ENCODE data around the gene GRIN1.

GRIN1 gene

DNA sequence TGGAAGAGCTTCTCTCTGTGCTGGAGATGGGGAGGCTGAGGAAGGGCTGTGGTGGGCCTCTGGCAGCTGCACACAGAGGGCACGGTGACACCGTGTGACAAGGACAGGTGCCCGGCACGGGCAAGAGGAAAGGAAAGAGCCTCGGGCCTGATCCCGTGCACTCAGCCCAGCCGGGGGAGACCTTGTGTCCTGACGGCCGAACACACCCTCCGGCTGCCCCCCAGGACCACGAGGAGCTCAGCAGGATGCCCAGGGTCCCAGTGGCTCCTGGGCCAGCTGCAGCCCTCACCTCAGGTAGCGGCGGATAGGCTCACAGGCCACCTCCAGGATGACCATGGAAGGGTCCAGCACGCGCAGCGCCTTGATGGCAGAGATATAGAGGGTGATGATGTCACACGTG, 43.9 kb downstream of the GRIN1 start:
- intact Hi-C loops (cut with DNase I) = loop anchor here (10.0 kb wide), 1 partner anchor 58 kb away; no protein-coding TSS in a partner anchor
- no peak for DNase-seq

GRCh38 chr9:137183980-137184595, 45.1 kb downstream of the GRIN1 start:
- DNase-seq = no peak
- intact Hi-C loops (cut with DNase I) = loop anchor here (10.0 kb wide), 1 partner anchor 59 kb away; no protein-coding TSS in a partner anchor

DNA sequence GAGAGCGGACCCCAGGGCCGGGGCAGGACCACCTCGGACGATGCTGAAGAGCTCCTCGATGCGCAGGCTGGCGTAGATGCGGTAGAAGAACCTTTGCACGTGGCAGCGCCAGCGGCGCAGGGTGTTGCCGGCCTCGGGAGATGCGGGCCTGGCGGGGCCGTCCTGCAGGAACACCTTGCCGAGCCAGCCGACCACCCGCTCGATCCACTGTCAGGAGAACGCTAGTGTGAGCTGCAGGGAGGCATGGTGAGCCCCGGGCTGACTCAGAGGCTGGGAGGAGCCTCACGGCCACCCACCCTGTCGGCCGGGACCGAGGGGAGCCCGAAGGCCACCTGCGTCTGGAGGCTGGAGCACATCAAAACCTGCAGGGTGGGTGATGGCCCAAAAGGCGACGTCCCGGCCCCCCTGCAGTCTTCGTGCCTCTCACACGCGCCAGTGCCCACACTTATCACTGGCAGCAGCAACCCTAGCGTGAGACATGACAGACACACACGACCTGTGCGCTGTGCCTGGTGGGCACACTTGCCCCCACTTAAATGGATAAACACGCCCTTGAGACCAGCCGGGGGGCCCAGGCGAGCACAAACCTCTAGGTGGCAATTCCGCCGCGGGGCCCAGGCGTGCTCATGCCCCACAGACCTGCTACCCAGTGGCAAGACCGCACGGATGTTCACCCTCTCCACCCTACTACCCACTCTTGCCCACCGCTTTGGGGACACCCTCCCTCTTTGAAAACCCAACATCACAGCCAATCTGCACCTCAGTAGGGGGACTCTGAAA, 46.1 kb downstream of the GRIN1 start:
- no peak for DNase-seq
- intact Hi-C loops (cut with DNase I) = loop anchor here (5.0 to 10.0 kb wide), 2 partner anchors 42 to 60 kb away; partner anchors contain the start of genes CYSRT1 and RNF224

DNA sequence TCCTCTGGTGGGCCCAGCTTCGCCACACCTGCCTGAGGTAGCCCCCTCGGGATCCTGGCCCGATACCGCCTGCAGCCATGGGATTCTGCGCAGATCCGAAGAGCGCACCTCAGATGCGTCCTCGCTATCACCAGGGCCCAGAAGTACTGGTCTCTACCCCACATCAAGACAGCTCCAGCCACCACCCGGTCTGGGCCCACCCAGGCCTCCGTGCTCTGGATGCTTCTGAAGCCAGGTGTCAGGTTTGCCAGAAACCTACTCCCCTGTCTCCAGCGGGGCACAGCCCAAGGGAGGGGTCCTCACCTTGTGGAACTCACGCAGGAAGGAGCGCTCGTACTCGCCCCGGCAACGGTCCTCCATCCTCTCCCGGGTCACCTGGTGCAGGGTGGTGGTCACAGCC, 47.0 kb downstream of the GRIN1 start:
- intact Hi-C loops (cut with DNase I) = loop anchor here (5.0 to 10.0 kb wide), 2 partner anchors 41 to 61 kb away; partner anchors contain the start of genes CYSRT1 and RNF224
- DNase-seq = no peak

DNA sequence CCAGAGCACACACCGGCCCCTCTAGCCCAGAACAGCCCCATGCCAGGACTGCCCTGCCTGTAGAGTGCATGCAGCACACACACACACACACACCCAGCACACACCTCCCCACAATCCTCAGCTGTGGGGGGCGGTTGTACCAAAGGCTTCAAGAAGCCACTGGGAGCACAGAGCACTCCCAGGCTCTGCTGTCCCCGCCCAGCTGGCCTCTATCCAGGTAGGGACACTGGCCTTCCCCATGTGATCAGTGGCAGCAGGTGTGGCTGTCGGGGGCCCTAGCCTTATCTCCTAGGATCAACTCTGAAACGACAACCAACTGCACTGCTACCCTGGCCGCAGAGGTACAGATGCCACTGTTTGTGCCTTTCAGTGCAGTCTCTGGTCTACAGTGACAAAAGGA, 47.4 kb downstream of the GRIN1 start:
- intact Hi-C loops (cut with DNase I) = loop anchor here (5.0 to 10.0 kb wide), 2 partner anchors 41 to 62 kb away; partner anchors contain the start of genes CYSRT1 and RNF224
- DNase-seq = no peak

- intact Hi-C loops (cut with DNase I) = loop anchor here (5.0 to 10.0 kb wide), 2 partner anchors 40 to 63 kb away; partner anchors contain the start of genes CYSRT1 and RNF224
- DNase-seq = no peak
Measured at GRCh38 chr9:137187386-137187785, 48.4 kb downstream of the GRIN1 start.

- intact Hi-C loops (cut with DNase I) = loop anchor here (5.0 to 10.0 kb wide), 2 partner anchors 39 to 63 kb away; partner anchors contain the start of genes CYSRT1 and RNF224
- DNase-seq = no peak
Measured at GRCh38 chr9:137188086-137188489, 49.1 kb downstream of the GRIN1 start.

GRCh38 chr9:137188490-137189296, 49.7 kb downstream of the GRIN1 start, which contains the start of the genes ANAPC2 and SSNA1:
ANAPC2 (minus strand) TSS chr9:137188560; CDS start chr9:137188532, 28 bp downstream.
SSNA1 (plus strand) TSS chr9:137188676; CDS start chr9:137188727, 51 bp downstream.
- intact Hi-C loops (cut with DNase I) = loop anchor here (5.0 to 10.0 kb wide), 2 partner anchors 39 to 64 kb away; partner anchors contain the start of genes CYSRT1 and RNF224
- DNase-seq = peak; percentile 85 to 97 (median 93)

- DNase-seq = no peak
- intact Hi-C loops (cut with DNase I) = loop anchor here (5.0 to 10.0 kb wide), 2 partner anchors 38 to 65 kb away; partner anchors contain the start of genes CYSRT1 and RNF224
Measured at GRCh38 chr9:137189297-137190295, 50.6 kb downstream of the GRIN1 start.

DNA sequence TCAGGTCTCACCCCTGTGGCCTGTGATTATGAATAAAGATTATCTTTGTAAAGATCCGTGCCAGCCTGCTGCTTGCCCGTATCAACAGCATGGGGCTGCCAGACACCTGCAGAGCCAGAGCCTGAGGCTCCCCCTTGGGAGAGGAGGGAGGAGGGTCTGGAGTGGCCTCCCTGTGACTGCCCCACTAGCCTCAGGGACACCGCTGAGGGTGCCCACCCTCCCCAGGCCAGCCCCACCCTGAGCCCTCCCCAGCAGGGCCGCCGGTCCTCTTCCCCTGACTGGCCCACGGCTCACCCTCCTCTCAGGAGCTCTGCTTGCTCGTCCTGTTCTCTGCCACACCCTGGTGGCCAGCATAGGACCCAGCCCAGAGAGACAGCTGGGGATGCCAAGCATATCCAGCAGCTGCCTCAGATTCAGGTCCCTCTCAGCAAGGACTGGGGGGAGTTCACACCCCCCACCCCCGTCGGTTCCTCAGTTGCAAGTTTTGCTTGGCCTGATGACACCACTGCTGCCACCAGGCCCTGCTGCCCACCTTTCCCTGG, 51.4 kb downstream of the GRIN1 start:
- no peak for DNase-seq
- intact Hi-C loops (cut with DNase I) = no loop called here

DNA sequence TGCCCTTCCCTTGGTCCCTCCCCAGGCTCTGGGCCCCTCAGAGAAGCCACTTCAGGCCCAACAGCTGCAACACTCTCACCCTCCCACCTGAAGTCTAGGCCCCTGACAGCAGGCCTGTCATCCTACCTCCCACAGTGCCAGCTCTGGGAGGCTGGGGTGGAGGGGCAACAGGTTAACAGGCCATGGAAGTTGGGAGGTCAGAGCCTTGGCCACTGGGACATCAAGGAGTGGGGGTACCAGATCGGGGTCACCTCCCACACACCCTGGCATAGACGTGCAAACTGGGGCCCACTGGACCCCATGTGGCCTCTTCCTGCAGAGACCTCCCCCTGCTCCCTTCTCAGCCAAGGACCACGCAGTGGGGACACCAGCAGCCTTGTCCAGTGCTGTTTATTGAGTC, 52.3 kb downstream of the GRIN1 start:
- no peak for DNase-seq
- intact Hi-C loops (cut with DNase I) = no loop called here

- intact Hi-C loops (cut with DNase I) = no loop called here
- peak; percentile 41 to 92 (median 78) for DNase-seq
Measured at GRCh38 chr9:137191691-137192447, 52.9 kb downstream of the GRIN1 start.

GRCh38 chr9:137192448-137192780, 53.5 kb downstream of the GRIN1 start:
- DNase-seq = no peak
- intact Hi-C loops (cut with DNase I) = no loop called here

DNA sequence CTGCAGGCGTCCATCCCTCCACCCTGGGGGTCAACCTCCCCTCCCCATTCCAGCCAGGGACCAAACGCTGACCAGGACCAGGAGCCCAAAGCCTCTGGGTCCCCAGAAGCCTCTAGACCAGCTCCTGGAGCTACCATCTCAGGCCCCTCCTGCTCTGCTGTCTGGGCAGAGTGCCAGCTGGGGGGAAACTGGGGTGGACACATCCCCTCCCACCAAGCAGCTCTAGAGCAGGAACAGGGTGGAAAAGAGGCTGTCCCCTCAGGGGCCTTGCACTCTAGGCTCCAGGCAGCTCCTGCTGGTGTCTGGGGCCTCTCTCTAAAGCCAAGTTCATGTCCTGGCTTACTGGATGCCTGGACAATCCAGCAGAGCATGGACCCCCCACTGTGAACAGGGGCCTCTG, 53.9 kb downstream of the GRIN1 start:
- intact Hi-C loops (cut with DNase I) = no loop called here
- peak in 1 of 42 donors; percentile 49 for DNase-seq

GRCh38 chr9:137193771-137194170, 54.8 kb downstream of the GRIN1 start:
- intact Hi-C loops (cut with DNase I) = no loop called here
- DNase-seq = peak in 1 of 42 donors; percentile 27

GRCh38 chr9:137194388-137194787, 55.4 kb downstream of the GRIN1 start:
- DNase-seq = peak; percentile 87 to 99 (median 95)
- intact Hi-C loops (cut with DNase I) = no loop called here

DNA sequence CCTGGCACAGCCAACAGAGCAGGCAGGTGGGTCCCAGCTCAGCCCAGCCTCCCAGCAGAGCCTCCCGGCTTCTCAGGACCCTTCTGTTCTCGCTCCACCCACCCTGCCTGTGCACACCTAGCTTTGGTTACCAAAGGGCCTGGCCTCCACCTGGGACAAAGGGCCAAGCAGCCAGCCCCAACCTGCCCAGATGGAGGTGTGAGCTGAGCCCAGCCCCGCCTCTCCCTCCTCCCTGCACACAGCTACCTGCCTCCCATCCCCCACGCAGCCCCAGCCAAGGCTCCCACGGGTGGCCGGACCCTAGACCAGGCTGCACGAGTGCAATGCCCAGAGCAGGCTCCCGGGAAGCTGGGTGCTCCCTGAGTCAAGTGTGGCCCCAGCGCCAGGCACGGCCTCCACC, 56.0 kb downstream of the GRIN1 start:
- intact Hi-C loops (cut with DNase I) = no loop called here
- DNase-seq = peak in 2 of 42 donors; percentile 50 to 60
